OCI-LY3 (cell line): Measurements from ENCODE around the gene HS1BP3.
A peak's percentile ranks its signal among the peaks of the same experiment; 100 is the strongest.

Experiments used
- H2AFZ ChIP-seq: fragments of 200-600, 300-600 bp; shearing (Covaris generic); 2 replicates; pipeline ENCODE4 v1.6.0; 2014; ENCODE audit warnings: antibody characterized with exemption, low read depth, low read length
- H3K27ac ChIP-seq: fragments of 200-600, 300-600 bp; sonication (generic); 2 replicates; pipeline ENCODE4 v1.5.1; 2014; ENCODE audit warnings: mild to moderate bottlenecking, low read length, moderate library complexity, mixed read lengths
- H3K27me3 ChIP-seq: fragments of 200-600, 300-600 bp; sonication (generic); 2 replicates; pipeline ENCODE4 v1.6.1; 2014; ENCODE audit warnings: low read depth, low read length, mixed read lengths
- H3K36me3 ChIP-seq: fragments of 200-600, 300-600 bp; sonication (generic); replicated peaks from 2 replicates; pipeline ENCODE3; 2014; ENCODE audit warnings: low read depth, low read length, mixed read lengths
- H3K4me1 ChIP-seq: fragments of 300-600, 200-600 bp; sonication (generic); 2 replicates; pipeline ENCODE4 v1.6.1; 2014; ENCODE audit warnings: low read length, mixed read lengths
- H3K4me2 ChIP-seq: fragments of 200-600, 300-600 bp; sonication (generic); 2 replicates; pipeline ENCODE4 v1.6.1; 2014; ENCODE audit warnings: low read length, mixed read lengths
- H3K4me3 ChIP-seq: fragments of 300-600, 200-600 bp; sonication (generic); 2 replicates; pipeline ENCODE4 v1.5.1; 2014; ENCODE audit warnings: antibody characterized with exemption, mild to moderate bottlenecking, low read length, moderate library complexity
- H3K79me2 ChIP-seq: fragments of 300-600, 200-600 bp; shearing (Covaris generic); 2 replicates; pipeline ENCODE4 v1.6.1; 2014; ENCODE audit warnings: mild to moderate bottlenecking, low read length, mixed read lengths
- H3K9ac ChIP-seq: fragments of 300-600, 200-600 bp; shearing (Covaris generic); 2 replicates; pipeline ENCODE4 v1.6.0; 2014; ENCODE audit warnings: mild to moderate bottlenecking, low read length, moderate library complexity
- H3K9me3 ChIP-seq: fragments of 200-600, 300-600 bp; shearing (Covaris generic); 2 replicates; pipeline ENCODE4 v1.6.1; 2014; ENCODE audit warnings: low read length, mixed read lengths; ENCODE audit not compliant: insufficient read depth
- H4K20me1 ChIP-seq: fragments of 200-600, 300-600 bp; sonication (generic); 2 replicates; pipeline ENCODE4 v1.6.1; 2016; ENCODE audit warnings: low read length, mixed read lengths; ENCODE audit not compliant: insufficient read depth
- CTCF ChIP-seq: fragments of 200-600, 300-600 bp; sonication (generic); IDR thresholded peaks from 2 replicates; pipeline ENCODE4 v1.5.1; 2014; ENCODE audit warnings: antibody characterized with exemption, low read length, low read depth
- EZH2phosphoT487 ChIP-seq: fragments of 200-600 bp; shearing (Covaris generic); IDR thresholded peaks from 2 replicates; pipeline ENCODE4 v1.6.1; 2018; ENCODE audit warnings: antibody characterized with exemption, mixed run types, low read depth

Gene HS1BP3

DNA sequence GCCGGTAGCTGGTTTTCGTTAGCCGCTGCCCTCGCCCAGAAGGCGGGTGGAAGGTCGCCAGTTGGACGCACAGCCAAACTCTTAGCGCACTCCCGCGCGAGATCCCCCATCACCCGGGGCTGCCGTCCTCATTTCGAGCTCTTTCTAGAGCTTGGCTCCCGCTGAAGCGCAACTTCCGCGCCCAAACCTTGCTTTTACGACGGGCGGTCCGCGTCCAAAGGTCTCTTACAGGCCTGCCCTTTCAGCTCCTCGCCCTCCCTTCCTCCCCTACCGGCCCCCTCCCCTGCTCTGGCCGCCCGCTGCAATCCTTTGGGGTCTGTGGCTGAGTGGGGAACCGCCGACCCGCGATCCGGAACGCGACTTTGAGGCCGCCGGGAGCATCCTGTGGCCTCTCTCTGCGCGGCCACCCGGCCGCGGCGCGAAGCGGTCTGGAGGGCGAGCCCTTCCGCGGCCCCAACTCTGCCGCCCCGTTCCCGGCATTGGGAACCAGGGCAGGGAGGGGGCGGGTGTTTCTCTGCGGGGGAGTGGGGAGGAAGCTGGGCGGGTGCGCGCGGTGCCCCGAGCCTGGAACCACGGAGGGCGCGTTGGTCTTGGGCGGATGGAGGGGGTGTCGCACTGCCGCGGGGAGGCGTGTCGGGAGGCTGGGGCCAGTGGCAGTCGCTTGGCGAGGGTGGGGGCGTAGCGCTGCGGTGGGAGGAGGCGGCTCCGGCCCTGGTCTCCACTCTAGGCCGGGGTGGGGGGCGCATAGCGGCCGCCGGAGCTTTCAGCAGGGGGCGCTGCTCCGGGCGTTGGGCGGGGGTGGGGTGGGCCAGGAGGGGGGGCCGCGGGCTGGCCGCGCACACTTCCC, 15.6 kb upstream of the HS1BP3 start, which contains the start of gene GDF7:
GDF7 (plus strand) TSS at position 841 of the 847 bp plus-strand sequence. CDS start 96 bp downstream, outside the sequence.
- Histone ChIP-seq H3K4me2 (peak within 1 kb of the TSS; percentile 100), H3K27me3 (peaks cover 39% of the 10 kb centered on the region), H3K9ac (peak within 1 kb of the TSS; percentile 100), H3K36me3 (peaks cover 20% of the 10 kb centered on the region), H3K79me2 (peaks cover 38% of the 10 kb centered on the region), H3K9me3 (no peaks in the 10 kb centered on the region), H3K4me1 (peaks cover 28% of the 10 kb centered on the region), H3K4me3 (peak within 1 kb of the TSS; percentile 100), H4K20me1 (no peaks in the 10 kb centered on the region), H3K27ac (peak within 1 kb of the TSS; percentile 55), H2AFZ (peak within 1 kb of the TSS; percentile 75; the same call in 1 of the 2 replicates)
- TF ChIP-seq EZH2phosphoT487 (no peak), CTCF (peak; percentile 45; the same call in 1 of the 2 replicates)

DNA sequence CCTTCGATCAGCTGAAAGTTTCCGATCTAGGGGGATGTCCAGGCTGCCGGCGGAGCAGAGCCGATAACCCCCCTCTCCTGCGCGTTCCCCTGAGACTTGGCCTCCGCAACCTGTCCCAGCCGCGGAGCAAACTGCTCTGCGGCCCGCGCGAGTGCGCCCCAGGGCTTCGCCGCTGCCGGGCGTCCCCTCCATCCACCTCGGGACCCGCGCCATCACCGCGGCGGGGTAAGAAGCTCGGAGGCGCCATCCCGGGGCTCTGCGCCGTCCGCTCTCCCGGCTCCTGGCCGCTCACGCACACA, 15.1 kb upstream of the HS1BP3 start:
- H3K4me1 ChIP-seq = peaks cover 26% of the 10 kb centered on the region
- H3K9me3 ChIP-seq = no peaks in the 10 kb centered on the region
- H3K36me3 ChIP-seq = peaks cover 15% of the 10 kb centered on the region
- peak overlapping the region; percentile 76 for H3K9ac ChIP-seq
- H3K4me2 ChIP-seq = peak overlapping the region; percentile 78
- H4K20me1 ChIP-seq = no peaks in the 10 kb centered on the region
- peaks cover 39% of the 10 kb centered on the region for H3K27me3 ChIP-seq
- H3K4me3 ChIP-seq = peak overlapping the region; percentile 100
- H2AFZ ChIP-seq = peak overlapping the region; percentile 75; the same call in 1 of the 2 replicates
- no peak overlapping the region for H3K27ac ChIP-seq
- peaks cover 33% of the 10 kb centered on the region for H3K79me2 ChIP-seq
- TF ChIP-seq CTCF (no peak), EZH2phosphoT487 (no peak)

DNA sequence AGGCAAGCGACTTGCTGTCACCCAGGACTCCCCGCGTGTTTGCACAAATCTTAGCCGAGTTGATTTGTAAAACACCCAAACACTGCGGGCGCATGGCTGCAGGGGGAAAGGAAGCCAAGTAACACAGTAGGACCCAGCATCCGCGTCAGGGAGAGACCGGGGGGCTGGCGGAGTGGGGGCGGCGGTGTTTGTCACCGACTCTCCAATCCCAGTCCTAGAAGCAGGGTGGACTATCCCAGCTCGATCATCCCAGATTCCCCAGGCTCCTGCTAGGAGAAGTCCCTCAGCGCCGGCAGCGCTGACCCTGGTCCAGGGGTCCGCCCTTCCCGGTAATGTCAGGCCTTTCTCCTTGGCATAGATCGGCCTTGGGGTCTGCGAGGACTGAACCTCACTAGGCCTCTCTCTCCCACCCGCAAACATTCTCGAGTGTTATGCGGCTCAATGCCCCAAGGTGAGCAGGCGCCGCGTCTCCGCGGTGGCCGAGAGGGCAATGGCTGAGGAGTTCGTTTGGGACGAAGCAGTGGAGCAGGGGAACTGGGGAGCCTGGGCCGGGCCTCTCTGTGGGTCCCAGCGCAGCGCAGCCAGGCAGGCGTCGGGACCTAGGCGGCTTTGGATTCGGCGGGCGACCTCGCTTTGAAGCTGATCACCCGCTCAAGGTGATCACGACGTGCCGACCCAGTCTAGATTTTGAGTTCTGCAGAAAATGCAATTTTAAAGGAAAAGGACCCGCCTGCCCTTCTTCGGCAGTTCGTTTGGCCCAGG, 14.5 kb upstream of the HS1BP3 start:
- Histone ChIP-seq H3K79me2 (peaks cover 31% of the 10 kb centered on the region), H3K36me3 (peaks cover 13% of the 10 kb centered on the region), H3K27ac (no peak overlapping the region), H3K27me3 (peaks cover 40% of the 10 kb centered on the region), H3K4me1 (peaks cover 26% of the 10 kb centered on the region), H3K9ac (no peak overlapping the region), H3K9me3 (no peaks in the 10 kb centered on the region), H3K4me3 (peak overlapping the region; percentile 100), H2AFZ (no peak overlapping the region), H4K20me1 (no peaks in the 10 kb centered on the region), H3K4me2 (peak overlapping the region; percentile 78)
- TF ChIP-seq EZH2phosphoT487 (no peak), CTCF (no peak)
